ENCODE data around the gene SWI5. TPM values are rescaled to one million over a fixed set of nuclear protein-coding genes. Genes with fewer than 3 reads are reported as not detected.
"Not testable (repeated sequence)": the region's sequence is repeated elsewhere in the genome, so short reads cannot be mapped to it uniquely, and the experiment has no call there.

SWI5 gene
- 61.4 and 68.8 TPM in 2 replicates for total RNA-seq (2014; rRNA removed; shearing (Covaris generic))

DNA sequence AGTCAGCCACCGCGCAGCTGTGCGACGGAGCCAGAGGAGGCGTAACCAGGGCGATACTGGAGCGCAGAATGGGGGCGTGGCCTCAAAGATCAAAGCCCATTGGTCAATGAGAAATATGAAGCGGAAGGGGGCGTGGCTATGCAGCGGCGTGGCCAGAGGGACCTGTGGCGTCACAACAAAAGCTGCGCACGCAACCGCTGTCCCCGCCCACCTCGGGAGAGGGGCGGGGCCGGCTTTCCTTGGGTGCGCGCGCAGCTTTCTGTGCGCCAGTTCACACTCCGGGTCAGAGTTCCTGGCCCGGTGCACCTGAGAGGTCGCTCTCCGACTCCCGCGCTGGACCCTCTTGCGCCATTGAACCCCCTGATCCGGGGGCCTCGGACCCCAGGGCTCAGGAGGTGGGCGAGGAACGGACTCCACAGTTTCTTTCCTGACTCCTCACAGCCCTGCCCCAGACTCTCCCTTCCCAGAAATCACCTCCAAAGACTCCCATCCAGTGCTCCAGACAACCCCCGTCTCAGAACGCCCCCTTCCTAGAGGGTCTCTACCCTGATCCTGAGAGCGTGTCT, at the start of gene SWI5:
Gene SWI5 (plus strand): TSS at position 269 of the 566 bp plus-strand sequence.
- peak; percentile 98 for DNase-seq (ENCODE audit: low read depth)

DNA sequence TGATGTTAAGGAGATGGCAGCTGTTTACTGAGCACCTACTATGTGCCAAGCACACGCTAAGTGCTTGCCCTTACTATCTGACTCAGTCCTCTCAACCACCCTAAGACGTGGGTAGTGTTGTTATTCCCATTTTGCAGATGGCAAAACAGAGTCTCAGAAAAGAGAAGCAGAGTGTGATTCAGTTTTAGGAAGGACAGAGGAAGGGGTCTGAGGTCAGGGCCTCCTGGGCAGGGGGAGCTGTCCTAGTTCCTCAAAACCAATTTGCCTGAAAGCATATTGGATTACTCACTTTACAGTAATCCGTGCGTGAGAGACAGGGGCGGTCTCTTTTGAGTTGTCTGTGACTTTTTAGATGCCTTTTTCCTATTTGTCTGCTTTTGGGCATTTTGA, 49.7 kb upstream of the SWI5 start:
- no peak for DNase-seq (ENCODE audit: low read depth)

DNA sequence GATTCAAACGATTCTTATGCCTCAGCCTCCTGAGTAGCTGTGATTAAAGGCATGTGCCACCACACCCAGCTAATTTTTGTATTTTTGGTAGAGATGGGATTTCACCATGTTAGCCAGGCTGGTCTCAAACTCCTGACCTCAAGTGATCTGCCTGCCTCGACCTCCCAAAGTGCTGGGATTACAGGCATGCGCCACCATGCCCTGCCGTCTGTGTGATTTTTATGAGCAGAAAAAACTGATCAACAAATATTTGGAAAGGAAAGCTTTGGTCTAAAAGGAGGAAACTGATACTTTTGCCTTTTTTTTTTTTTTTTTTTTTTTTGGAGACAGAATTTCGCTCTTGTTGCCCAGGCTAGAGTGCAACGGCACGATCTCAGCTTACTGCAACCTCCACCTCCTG, 45.2 kb upstream of the SWI5 start:
- not testable (repeated sequence) for DNase-seq (ENCODE audit: low read depth)

DNA sequence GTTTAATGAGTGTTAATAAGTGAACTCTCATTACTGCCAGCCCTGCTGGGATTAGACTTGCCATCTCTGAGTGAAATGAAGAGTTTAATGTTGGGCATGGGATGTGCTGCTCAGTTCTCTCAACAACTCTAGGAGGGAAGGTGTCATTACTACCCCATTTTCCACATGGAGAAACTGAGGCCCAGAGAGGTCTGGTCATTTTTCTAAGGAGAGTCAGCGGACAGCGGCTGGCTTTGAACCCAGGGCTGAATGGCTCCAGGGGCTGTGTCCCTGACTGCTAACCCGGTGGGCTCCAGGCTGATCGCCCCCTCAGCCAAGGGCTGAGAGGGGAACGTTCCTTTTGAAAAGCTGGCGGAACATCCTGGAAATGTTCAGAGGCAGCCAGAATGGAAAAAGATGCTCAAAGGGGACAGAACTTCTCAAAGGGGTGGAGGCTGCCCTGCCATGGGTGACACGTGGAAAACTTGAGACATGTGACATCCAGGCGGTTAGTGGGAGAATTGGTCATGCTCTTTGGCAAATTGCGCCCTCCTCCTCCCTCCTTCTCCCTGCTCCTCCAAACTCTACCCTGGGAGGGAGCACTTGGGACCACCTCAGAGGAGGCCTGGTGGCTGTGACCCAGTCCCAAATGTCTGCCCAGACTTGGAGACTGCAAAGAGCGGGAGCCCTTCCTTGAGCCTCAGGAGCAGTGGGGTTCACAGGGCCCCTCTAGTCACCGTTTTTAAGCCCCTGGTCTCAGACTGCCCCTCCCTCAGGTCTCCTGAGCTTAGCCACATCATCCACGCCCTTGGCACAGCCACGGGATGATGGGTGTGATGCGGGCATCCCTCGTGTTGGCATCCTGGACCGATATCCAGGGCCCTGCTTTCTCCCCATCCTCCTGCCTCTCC, 44.2 kb upstream of the SWI5 start:
- DNase-seq (ENCODE audit: low read depth): no peak

DNA sequence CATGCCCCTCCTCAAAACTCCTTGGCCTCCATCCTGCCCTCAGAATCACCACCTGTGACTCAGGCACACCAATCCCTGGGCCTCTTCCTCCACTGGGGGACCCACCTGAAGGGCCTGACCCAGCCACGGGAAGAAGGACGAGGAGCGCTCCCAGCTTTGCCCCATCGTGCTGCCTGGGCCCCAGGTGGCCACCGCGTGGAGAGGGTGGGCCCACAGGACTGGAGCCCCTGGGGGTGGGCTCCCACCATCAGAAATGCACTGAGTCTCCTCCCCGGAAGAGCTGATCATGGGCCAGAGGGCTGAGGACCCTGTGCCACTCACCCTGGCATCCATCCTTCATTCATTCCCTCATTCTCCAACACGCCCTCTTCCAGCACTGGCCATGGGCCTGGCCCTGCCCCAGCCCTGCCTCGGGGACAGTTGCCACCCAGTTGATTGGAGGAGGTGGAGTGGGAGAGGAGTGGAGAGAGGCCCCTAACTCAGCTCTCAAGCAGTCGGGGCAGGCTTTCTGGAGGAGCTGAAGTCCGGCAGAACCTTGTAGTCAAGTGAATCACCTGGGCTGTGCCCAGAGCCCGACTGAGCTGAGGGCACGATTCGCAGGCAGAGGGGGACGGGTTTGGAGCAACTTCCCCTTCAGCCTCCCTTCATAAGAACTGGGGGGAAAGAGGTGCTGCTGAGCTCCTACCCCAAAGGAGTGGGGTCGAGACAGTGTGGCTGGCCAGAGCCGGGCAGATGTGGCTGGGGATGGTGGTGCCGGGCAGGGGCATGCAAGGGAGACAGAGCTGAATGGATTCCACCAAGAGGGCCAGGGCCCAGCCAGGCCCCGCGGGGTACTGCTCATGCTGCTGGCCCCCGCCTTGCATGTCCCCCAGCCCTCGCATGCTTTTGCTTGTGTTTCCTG, 43.3 kb upstream of the SWI5 start:
- no peak for DNase-seq (ENCODE audit: low read depth)

DNA sequence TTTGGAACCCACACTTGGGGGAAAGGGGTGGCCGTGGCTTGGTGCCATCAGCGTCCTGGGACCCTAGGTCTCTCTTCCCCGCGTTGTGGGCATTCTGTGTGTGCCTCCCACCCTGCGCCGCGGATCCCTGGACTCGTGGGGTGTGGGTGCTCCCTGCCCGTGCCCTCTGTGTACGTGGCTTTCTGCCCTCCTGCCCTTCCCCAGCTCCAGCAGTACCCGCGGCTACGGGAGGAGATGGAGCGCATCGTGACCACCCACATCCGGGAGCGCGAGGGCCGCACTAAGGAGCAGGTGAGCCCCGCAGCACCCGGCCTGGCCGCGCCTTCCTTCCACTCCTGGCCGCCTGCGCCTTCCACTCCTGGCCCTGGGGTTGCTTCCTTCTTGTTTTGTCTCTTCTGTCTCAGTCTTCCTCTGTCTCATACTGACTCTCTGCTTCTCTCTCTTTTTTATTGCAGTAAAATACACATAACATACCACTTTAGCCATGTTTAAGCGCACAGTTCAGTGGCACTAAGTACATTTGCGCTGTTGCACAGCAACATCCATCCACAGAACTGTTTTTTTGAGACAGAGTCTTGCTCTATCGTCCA, 42.2 kb upstream of the SWI5 start:
- DNase-seq (ENCODE audit: low read depth): no peak

DNA sequence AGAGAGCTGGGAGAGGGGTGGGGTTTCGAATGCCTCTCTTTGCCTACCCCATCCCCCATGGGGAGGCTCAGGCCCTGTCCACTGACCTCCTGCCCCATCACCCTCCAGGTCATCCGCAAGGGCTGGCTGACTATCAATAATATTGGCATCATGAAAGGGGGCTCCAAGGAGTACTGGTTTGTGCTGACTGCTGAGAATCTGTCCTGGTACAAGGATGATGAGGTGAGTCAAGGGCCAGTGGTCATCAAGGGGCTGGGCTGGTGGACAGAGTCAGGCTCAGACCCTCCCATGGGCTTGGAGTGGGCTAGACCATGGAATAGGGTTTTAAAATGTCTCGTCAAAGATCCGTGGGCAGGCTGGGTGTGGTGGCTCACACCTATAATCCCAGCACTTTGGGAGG, 34.0 kb upstream of the SWI5 start:
- DNase-seq (ENCODE audit: low read depth): no peak

DNA sequence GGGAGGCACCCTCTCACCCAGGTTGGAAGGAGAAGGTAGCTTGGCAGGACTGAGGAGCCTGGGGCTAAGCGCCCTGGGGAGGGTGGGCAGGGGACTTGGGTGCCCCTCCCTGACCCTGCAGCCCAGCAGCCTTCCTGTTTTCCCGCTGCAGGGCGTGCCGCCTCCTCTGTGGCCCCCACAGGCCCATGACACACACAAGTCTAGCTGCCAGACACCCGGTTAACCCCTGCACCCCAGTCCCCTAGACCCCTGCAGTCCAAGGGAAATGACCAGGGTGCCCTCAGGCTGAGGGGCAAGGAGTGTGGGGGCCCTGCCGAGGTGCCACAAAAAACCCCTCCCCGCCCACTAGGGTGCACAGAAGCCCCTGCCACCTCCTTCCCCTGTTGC, 33.3 kb upstream of the SWI5 start:
- DNase-seq (ENCODE audit: low read depth): no peak

DNA sequence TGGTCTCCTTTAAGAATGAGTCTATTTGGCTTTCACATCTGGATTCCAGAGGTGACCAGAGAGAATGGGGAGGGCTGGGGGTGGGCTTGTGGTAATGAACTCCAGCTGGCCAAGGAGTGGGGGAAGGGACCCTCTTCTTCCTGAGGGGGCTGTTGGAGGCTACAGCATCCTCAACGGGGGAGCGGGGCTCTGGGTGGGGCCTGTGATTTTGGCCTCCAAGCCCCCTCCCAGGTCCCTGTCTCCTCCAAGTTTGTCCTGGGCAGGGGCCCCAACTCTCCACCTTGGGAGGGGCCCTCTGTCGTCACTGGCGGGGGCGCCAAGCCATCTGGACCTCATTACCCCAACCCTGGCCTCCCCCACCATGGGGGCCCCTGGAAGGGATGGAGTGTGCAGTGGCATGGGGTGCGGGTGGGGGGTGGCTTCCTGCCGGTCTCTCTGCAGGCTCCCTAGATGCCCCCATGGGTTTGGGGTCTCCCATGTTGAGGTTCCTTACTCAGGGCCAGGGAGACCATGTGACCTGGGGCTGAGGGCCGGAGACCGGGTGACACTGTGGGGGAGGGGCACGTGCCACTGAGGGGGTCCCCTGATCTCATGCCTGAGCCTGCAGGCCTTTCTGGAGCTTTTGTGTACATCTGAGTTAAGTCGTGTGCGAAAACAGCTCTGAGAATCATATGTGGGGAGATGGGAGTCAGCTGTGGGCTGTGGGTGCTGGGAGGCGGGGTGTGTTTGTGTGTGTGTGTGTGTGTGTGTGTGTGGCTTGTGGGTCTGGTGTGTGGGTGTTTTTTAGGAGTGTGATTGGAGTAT, 32.7 kb upstream of the SWI5 start:
- DNase-seq (ENCODE audit: low read depth): no peak

DNA sequence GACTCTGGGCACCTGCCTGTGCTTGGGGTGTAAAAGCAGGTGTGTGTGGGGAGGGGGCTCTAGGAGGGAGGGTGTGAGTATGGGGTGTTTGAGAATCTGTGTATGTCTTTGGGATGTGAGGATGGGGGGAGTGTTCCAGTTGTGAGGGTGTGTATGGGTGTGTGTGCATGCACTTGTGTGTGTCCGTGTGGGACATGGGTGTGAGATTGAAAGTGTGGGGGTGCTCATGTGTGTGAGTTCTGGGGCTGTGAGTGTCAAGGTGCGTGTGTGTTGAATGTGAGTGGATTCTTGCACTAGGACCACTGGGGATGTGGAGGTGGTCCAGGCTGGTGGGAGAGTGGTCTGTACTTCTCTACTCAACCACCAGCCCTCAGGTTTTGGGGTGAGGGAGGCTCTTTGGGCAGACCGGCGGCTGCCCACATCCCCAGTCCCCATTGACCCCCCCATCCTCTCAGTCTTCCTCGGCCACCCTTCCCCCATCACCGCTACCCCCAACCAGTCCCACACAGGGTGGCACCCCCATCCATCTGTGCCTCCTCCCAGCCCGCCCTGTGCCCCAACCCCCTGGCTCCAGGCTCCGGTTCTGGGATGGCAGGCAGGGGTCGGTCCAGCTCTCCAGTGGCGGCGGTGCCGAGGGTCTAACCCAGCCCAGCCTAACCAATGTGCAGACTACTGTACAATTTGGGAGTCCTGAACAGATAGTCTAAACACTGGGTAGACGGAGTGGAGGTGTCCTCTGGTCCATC, 31.8 kb upstream of the SWI5 start:
- no peak for DNase-seq (ENCODE audit: low read depth)

DNA sequence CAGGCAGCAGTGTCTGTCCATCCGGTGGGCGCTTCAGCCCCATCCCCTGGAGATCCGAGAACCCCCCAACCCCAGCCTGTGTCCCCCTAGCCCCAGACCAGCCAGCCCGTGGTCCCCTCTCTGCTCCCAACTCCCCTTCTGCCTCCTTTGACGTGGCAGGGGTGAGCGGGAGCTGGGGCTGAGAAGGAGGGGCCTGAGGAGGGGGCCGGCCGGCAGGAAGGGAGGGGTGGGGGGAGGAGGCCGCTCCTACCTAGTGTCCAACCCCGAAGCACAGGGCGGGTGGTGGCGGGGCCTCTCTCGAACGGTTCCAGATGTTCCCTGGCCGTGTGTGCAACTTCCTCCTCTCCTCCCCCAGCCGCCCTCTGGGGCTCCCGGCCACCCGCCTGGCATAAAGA, 31.2 kb upstream of the SWI5 start:
- no peak for DNase-seq (ENCODE audit: low read depth)

DNA sequence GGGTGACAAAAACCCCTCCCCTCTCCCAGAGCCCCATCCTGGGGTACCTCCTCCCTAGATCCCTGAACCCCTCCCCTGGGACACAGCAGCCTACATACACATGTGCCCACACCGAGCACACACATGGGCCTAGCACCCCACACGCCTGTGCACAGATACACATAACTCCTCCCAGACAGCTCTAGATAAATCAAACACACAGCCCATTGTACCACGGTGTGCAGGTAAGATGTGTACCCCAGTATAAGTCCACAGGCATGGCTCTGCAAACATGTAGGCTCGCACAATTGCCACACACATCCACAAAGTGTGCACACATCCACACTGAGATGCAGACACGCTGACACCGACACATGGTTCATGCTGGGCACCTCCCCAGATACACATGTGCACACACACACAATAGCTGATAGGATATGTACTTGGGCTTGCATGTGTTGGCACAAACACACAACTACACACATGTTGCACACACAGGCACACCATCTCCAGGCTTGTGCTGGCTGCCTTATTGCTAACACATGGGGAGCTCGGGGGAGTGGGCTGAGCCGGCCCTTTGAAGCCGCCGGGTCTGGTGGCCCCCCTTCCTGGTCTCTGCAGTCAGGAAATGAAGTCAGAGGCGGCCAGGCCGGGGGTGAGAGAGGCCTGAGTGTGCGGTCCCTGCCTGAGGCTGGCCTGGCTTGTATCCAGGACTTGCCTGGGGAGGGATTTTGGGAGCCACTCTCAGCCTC, 30.5 kb upstream of the SWI5 start:
- DNase-seq (ENCODE audit: low read depth): peak; percentile 59

DNA sequence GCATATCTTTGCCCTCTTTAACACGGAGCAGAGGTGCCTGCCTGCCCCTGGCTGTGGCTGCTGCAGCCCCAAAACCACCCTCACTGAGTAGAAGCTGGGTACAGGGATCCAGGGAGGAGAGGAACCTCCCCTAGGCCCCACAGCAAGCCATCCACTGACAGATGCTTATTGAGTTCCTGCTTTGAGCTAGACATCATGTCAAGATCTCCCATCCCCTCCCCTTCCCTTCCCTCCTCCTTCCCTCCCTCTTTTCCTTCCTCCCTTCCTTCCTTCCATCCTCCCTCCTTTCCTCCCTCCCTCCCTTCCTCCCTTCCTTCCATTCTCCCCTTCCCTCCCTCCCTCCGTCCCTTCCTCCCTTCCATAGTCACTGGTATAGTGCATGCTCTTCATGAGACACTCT, 29.6 kb upstream of the SWI5 start:
- DNase-seq (ENCODE audit: low read depth): no peak

DNA sequence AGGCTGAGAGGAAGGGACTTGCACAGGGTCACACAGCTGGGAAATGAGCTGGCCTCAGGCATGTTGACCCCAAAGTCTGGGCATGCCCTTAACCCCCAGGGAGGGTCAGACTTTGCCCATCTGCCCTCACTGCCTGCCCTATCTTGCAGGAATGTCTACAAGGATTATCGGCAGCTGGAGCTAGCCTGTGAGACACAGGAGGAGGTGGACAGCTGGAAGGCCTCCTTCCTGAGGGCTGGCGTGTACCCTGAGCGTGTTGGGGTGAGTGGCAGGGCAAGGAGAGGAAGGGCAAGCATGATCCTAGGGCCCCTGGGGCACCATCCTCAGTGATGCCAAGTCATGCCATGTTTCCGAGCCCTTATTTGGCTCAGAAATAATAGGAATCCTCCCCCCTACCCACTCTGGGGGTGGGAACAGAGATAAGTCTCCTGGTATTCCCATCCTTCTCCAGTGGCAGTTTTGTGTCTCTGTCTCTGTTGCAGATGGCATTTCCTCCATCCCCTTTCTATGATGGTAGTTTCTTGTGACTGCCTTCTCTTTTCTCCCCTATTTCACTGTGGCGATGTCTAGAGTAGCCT, 28.8 kb upstream of the SWI5 start:
- no peak for DNase-seq (ENCODE audit: low read depth)

DNA sequence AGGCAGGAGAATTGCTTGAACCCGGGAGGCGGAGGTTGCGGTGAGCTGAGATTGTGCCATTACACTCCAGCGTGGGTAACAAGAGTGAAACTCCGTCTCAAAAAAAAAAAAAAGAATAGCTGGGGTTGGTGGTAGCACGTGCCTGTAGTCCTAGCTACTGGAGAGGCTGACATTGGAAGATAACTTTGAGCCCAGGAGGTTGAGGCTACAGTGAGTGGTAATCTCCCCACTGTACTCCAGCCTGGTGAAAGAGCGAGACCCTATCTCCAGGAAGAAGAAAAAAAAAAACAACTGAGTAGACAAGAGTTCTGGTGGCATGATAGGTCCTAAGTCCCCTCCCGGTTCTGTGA, 26.5 kb upstream of the SWI5 start:
- no peak for DNase-seq (ENCODE audit: low read depth)

DNA sequence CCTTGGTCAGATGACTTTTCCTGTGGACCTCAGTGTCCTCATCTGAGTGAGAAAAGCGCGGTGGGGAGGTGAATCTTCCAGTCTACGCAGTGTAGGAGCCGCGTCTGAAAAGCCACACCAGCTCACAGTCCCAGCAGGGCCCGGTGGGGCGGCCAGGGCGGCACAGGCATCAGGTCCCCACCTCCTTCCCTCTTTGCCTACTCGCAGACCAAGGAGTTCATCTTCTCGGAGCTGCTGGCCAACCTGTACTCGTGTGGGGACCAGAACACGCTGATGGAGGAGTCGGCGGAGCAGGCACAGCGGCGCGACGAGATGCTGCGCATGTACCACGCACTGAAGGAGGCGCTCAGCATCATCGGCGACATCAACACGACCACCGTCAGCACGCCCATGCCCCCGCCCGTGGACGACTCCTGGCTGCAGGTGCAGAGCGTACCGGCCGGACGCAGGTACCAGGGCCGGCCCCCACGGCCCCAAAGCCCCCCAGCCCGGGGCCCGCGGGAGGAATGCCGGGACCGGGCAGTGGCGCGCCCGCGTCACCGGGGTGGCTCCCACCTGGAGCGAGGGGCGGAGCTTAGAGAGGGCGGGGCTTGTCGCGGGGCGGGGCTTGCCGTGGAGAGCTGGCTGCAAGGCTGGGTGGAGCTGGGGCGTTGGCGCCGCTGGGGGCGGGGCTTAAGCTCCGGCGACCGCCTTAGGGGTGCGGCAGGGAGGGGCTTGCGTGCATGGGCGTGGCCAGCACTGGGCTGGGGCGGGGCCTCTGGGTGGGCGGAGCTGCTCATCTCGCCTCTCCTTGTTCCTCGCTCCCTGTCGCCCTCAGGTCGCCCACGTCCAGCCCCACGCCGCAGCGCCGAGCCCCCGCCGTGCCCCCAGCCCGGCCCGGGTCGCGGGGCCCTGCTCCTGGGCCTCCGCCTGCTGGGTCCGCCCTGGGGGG, 25.9 kb upstream of the SWI5 start:
- no peak for DNase-seq (ENCODE audit: low read depth)

DNA sequence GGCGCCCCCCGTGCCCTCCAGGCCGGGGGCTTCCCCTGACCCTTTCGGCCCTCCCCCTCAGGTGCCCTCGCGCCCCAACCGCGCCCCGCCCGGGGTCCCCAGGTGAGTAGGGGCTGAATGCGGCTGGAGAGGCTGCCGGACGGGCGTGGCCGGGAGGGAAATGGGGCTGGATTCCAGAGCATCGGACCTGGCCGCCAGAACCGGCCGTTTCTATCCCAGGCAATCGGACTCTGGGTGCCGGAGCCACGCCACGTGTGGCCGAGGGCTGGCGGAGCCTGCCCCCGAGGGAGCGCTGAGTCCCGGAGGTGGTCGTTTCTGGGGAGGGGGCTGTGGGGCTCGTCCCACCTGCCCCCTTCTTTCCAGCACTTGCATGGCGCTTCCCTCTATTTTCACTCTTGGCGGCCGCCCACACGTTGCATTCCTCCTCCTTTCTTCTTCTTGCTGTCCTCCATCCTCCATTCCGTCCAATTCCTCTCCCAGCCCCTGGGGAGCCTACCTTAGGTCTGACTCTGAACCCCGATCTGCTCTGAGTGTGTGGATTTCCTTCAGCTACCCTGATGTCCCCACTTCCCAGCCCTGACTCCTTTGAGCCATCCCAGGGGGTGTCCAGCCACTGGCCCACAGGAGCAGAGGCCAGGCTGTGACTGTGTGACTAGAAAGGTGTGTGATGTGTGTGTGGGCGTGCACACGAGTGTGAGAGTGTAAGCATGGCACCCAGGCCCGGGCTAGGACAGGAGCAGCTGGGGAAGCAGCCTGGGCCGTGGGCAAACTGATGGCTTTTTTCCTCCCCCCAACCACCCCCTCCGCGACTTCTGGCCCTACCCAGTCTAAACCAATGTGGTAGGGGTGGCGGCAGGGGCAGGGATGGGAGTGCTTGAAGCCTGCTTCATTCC, 25.0 kb upstream of the SWI5 start:
- no peak for DNase-seq (ENCODE audit: low read depth)

Data from M059J (cell line).